NB4 (cell line): Measurements from ENCODE around the gene KRT72.

Experiments used
- CTCF ChIP-seq: IDR thresholded peaks from one replicate; pipeline ENCODE4 v1.5.1; 2012; ENCODE audit warnings: low read depth, low read length
- MYC ChIP-seq: IDR thresholded peaks from 2 replicates; pipeline ENCODE4 v1.6.1; 2011; ENCODE audit warnings: low read depth, low read length
- POLR2A ChIP-seq: IDR thresholded peaks from 2 replicates; pipeline ENCODE4 v1.6.1; 2011; ENCODE audit warnings: mild to moderate bottlenecking; ENCODE audit not compliant: insufficient read length; ENCODE audit errors: extremely low read depth

GRCh38 chr12:52557476-52557875 is 43.8 kb downstream of the KRT72 start:
- no peak for TF ChIP-seq POLR2A
- TF ChIP-seq CTCF, result no peak
- TF ChIP-seq MYC, result no peak
